ENCODE measurements around the gene COX6A1. TPM values are rescaled to one million over a fixed set of nuclear protein-coding genes. Genes with fewer than 3 reads are reported as not detected.

The COX6A1 gene
- total RNA-seq, 2 donors from 2014 or later, result 887 to 1,081 TPM

DNA sequence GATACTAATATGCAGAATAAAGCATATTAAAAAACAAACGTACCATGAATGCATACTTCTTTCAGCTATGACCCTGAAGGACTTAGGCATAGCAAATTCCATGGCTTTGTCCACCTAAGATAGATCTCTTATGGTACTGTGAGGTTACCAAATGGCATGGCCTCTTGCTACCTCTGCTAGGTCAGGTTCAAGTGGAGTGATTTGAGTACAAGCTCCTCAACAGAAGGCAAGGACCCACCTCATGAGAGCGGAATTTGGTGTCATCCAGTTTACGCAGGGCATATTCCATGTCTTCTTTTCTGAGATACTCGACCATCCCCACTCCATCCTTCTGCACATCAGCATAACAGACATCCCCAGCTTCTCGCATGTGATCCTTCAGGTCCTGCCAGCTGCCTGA lies 25.8 kb downstream of the COX6A1 start:
- Histone ChIP-seq H3K27me3 (no peaks in the 10 kb centered on the region), H3K27ac (no peak overlapping the region), H3K36me3 (peaks cover 34% of the 10 kb centered on the region), H3K9me3 (no peaks in the 10 kb centered on the region), H3K4me1 (no peaks in the 10 kb centered on the region), H3K4me3 (no peak overlapping the region), H3K9ac (ENCODE audit: low read depth in 2 of 2, low read length in 2 of 2) (no peak overlapping the region)
- TF ChIP-seq, protein P1, sequence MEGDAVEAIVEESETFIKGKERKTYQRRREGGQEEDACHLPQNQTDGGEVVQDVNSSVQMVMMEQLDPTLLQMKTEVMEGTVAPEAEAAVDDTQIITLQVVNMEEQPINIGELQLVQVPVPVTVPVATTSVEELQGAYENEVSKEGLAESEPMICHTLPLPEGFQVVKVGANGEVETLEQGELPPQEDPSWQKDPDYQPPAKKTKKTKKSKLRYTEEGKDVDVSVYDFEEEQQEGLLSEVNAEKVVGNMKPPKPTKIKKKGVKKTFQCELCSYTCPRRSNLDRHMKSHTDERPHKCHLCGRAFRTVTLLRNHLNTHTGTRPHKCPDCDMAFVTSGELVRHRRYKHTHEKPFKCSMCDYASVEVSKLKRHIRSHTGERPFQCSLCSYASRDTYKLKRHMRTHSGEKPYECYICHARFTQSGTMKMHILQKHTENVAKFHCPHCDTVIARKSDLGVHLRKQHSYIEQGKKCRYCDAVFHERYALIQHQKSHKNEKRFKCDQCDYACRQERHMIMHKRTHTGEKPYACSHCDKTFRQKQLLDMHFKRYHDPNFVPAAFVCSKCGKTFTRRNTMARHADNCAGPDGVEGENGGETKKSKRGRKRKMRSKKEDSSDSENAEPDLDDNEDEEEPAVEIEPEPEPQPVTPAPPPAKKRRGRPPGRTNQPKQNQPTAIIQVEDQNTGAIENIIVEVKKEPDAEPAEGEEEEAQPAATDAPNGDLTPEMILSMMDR (IDR thresholded peaks at IDR 0.05), result no peak
- no peak for DNase-seq
- intact Hi-C loops (cut with DNase I), result no loop called here

GRCh38 chr12:120465756-120466155 lies 27.8 kb downstream of the COX6A1 start:
- H3K9me3 ChIP-seq, result no peaks in the 10 kb centered on the region
- peaks cover 22% of the 10 kb centered on the region for H3K36me3 ChIP-seq
- DNase-seq, result no peak
- intact Hi-C loops (cut with DNase I), result no loop called here
- H3K9ac ChIP-seq (ENCODE audit: low read depth in 2 of 2, low read length in 2 of 2), result no peak overlapping the region
- H3K27me3 ChIP-seq, result no peaks in the 10 kb centered on the region
- no peak overlapping the region for H3K27ac ChIP-seq
- TF ChIP-seq, protein P1 (IDR thresholded peaks at IDR 0.05), result no peak
- H3K4me1 ChIP-seq, result peaks cover 3% of the 10 kb centered on the region
- H3K4me3 ChIP-seq, result no peak overlapping the region

DNA sequence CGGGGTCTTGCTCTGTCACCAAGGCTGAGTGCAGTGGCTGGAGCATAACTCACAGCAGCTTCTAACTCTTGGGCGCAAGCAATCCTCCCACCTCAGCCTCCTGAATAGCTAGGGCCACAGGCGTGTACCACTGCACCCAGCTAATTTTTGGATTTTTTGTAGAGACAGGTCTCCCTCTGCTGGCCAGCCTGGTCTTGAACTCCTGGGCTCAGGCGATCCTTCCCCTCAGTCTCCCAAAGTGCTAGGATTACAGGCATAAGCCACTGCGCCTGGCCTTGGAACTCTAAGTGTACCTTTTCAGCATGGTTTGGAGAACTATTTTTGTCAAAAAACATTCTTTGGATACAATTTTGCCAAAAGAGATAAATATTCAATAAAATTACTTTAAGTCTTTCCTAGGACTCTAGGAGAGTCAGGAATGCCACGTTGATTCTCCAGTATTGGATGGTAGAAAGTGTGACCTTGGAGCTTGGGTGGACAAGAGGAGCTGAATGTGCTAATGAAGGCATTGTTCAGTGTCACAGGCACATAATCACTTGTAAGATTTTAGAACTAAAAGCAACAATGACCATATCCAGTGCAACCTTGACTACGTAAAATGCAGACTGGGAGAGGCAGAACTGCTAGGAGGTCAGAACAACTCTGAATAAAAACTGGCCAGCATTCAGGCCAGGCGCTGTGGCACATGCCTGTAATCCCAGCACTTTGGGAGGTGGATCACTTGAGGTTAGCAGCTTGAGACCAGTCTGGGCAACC lies 28.8 kb downstream of the COX6A1 start:
- Histone ChIP-seq H3K4me1 (peaks cover 3% of the 10 kb centered on the region), H3K27ac (no peak overlapping the region), H3K36me3 (peaks cover 22% of the 10 kb centered on the region), H3K9ac (ENCODE audit: low read depth in 2 of 2, low read length in 2 of 2) (no peak overlapping the region), H3K4me3 (no peak overlapping the region), H3K27me3 (no peaks in the 10 kb centered on the region), H3K9me3 (no peaks in the 10 kb centered on the region)
- peak; percentile 28 for DNase-seq
- TF ChIP-seq, protein P1 (IDR thresholded peaks at IDR 0.05), result peak; percentile 23
- intact Hi-C loops (cut with DNase I), result no loop called here

GRCh38 chr12:120467439-120467838 lies 29.5 kb downstream of the COX6A1 start:
- DNase-seq, result no peak
- TF ChIP-seq, protein P1 (IDR thresholded peaks at IDR 0.05), result no peak
- H3K36me3 ChIP-seq, result peaks cover 16% of the 10 kb centered on the region
- no peak overlapping the region for H3K27ac ChIP-seq
- H3K9ac ChIP-seq (ENCODE audit: low read depth in 2 of 2, low read length in 2 of 2), result no peak overlapping the region
- peaks cover 3% of the 10 kb centered on the region for H3K4me1 ChIP-seq
- intact Hi-C loops (cut with DNase I), result no loop called here
- no peak overlapping the region for H3K4me3 ChIP-seq
- H3K27me3 ChIP-seq, result no peaks in the 10 kb centered on the region
- H3K9me3 ChIP-seq, result no peaks in the 10 kb centered on the region

- no peaks in the 10 kb centered on the region for H3K27me3 ChIP-seq
- H3K27ac ChIP-seq, result peak overlapping the region; percentile 70
- peak; percentile 31 for DNase-seq
- peaks cover 3% of the 10 kb centered on the region for H3K4me1 ChIP-seq
- intact Hi-C loops (cut with DNase I), result no loop called here
- peak overlapping the region; percentile 83 to 97 for H3K9ac ChIP-seq (ENCODE audit: low read depth in 2 of 2, low read length in 2 of 2)
- H3K4me3 ChIP-seq, result peak overlapping the region; percentile 70
- H3K36me3 ChIP-seq, result peaks cover 9% of the 10 kb centered on the region
- no peaks in the 10 kb centered on the region for H3K9me3 ChIP-seq
- TF ChIP-seq, protein P1 (IDR thresholded peaks at IDR 0.05), result no peak
Measured at GRCh38 chr12:120468325-120468820, 30.5 kb downstream of the COX6A1 start.

Measured in colonic mucosa (tissue), 4 donors.